Fibroblast of lung (primary cell): ENCODE measurements around the gene CREB5. TPM values are rescaled to one million over a fixed set of nuclear protein-coding genes. Genes with fewer than 3 reads are reported as not detected.

ENCODE experiments used
- DNase-seq, 2 donors: peaks; one replicate each; pipeline versions ENCODE4 v3.0.0 to v3.0.0-alpha.2; 2010; ENCODE audit warnings: low read depth in 2 of 2
- H2AFZ ChIP-seq: 2 replicates; pipeline ENCODE4 v1.5.1; 2012; ENCODE audit warnings: low read length, control low read depth, inconsistent platforms
- H3K27ac ChIP-seq: 2 replicates; pipeline ENCODE4 v1.5.1; 2011; ENCODE audit warnings: low read length, control low read depth; ENCODE audit not compliant: insufficient read depth
- H3K27me3 ChIP-seq: 2 replicates; pipeline ENCODE4 v1.5.1; 2011; ENCODE audit warnings: mild to moderate bottlenecking, low read length; ENCODE audit not compliant: control insufficient read depth, insufficient read depth
- H3K36me3 ChIP-seq: 2 replicates; pipeline ENCODE4 v1.5.1; 2011; ENCODE audit warnings: low read length; ENCODE audit not compliant: control insufficient read depth, insufficient read depth
- H3K4me1 ChIP-seq: 2 replicates; pipeline ENCODE4 v1.5.1; 2011; ENCODE audit warnings: low read length; ENCODE audit not compliant: control insufficient read depth, insufficient read depth; ENCODE audit errors: extremely low read depth
- H3K4me2 ChIP-seq: 2 replicates; pipeline ENCODE4 v1.5.1; 2011; ENCODE audit warnings: low read length, control low read depth; ENCODE audit not compliant: insufficient read depth; ENCODE audit errors: extremely low read depth
- H3K4me3 ChIP-seq, 4 experiments: fragments of 200-600 bp in 1 of 4; sonication (generic) in 1 of 4; replicated peaks in 1 of 4; 2 replicates each; pipeline ENCODE4 v1.5.1; 2011 to 2016; ENCODE audit warnings: low read length in 4 of 4, low read depth in 3 of 4, mild to moderate bottlenecking in 3 of 4, control low read depth in 2 of 4, inconsistent platforms in 1 of 4, mixed read lengths in 1 of 4; ENCODE audit not compliant: insufficient read depth in 1 of 4; ENCODE audit errors: control extremely low read depth in 1 of 4
- H3K79me2 ChIP-seq: 2 replicates; pipeline ENCODE4 v1.5.1; 2012; ENCODE audit warnings: mild to moderate bottlenecking, low read length, inconsistent platforms; ENCODE audit not compliant: control insufficient read depth, insufficient read depth
- H3K9ac ChIP-seq: 2 replicates; pipeline ENCODE4 v1.5.1; 2011; ENCODE audit warnings: mild to moderate bottlenecking, low read length, control low read depth; ENCODE audit not compliant: insufficient read depth
- H3K9me3 ChIP-seq: 2 replicates; pipeline ENCODE4 v1.5.1; 2012; ENCODE audit warnings: low read depth, low read length; ENCODE audit not compliant: control insufficient read depth, insufficient read depth
- H4K20me1 ChIP-seq: 2 replicates; pipeline ENCODE4 v1.5.1; 2011; ENCODE audit warnings: low read length; ENCODE audit not compliant: control insufficient read depth, insufficient read depth; ENCODE audit errors: extremely low read depth
- EZH2 ChIP-seq: IDR thresholded peaks from 2 replicates; pipeline ENCODE4 v1.5.1; 2012; ENCODE audit warnings: low read length, control low read depth, mild to moderate bottlenecking; ENCODE audit errors: missing control alignments
- polyA plus RNA-seq, 2 donors: library from polyadenylated mRNA; depleted of rRNA in 1 of 2; stranded (reverse) in 1 of 2; unstranded in 1 of 2; fragments of >200 nt; gene quantifications; 2 replicates each; pipeline ENCODE4 v1.2.1, GENCODE V29; 2011 to 2012; ENCODE audit warnings: missing spikeins in 1 of 2
- total RNA-seq: library from RNA; depleted of rRNA; stranded (reverse); fragments of >200 nt; gene quantifications from 2 replicates; pipeline ENCODE4 v1.2.1, GENCODE V29; 2014
- TF ChIP-seq, protein P1 (sequence below), 2 donors: IDR thresholded peaks in 1 of 2; conservative IDR thresholded peaks in 1 of 2; 1 replicate in 1 of 2; 2 replicates in 1 of 2; pipeline ENCODE4 v1.5.1; 2011 to 2012; ENCODE audit warnings: low read length in 2 of 2, control low read depth in 1 of 2, inconsistent platforms in 1 of 2, low read depth in 1 of 2, mild to moderate bottlenecking in 1 of 2

The CREB5 gene
- total and polyA plus RNA-seq, 2 donors (not counting 1 experiment from before 2014, with no cell fraction given) = 8.2 to 28.4 TPM

DNA sequence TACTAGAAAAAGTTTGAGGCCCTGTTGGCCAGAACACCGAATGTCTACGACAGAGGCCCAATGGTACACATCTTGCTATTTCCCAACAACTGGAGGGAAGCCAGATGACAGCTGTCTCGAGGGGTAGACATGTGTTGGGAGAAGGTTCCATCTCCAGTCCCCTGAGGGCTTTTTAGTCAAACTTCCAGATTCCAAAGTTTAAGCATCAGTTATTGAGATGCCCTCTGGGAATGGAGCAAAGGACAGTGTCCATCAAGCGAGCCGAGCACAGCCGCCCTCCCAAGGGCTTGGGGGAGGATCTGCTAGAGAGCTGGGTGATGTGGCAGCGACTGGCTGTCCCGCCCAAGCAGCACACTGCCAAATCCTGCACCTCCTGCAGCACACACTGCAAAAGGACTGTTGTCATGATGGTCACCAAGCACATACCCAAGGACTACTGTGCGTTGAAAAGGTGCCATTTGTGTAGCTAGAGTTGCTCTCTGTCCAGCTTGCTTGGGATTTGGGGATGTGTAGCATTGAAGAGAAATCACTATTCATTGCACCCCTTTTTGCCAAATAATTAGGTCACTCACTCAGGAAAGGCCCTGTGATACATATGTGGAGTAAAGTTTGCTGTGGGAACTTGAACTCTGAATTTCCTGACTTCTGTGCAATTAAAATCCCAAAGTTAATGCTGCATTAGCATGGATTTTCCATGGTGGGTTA lies 381.2 kb downstream of the CREB5 start:
- no peak overlapping the region for H3K9ac ChIP-seq
- H3K4me2 ChIP-seq = no peak overlapping the region
- H3K27ac ChIP-seq = no peak overlapping the region
- no peak for TF ChIP-seq EZH2
- TF ChIP-seq, protein P1, sequence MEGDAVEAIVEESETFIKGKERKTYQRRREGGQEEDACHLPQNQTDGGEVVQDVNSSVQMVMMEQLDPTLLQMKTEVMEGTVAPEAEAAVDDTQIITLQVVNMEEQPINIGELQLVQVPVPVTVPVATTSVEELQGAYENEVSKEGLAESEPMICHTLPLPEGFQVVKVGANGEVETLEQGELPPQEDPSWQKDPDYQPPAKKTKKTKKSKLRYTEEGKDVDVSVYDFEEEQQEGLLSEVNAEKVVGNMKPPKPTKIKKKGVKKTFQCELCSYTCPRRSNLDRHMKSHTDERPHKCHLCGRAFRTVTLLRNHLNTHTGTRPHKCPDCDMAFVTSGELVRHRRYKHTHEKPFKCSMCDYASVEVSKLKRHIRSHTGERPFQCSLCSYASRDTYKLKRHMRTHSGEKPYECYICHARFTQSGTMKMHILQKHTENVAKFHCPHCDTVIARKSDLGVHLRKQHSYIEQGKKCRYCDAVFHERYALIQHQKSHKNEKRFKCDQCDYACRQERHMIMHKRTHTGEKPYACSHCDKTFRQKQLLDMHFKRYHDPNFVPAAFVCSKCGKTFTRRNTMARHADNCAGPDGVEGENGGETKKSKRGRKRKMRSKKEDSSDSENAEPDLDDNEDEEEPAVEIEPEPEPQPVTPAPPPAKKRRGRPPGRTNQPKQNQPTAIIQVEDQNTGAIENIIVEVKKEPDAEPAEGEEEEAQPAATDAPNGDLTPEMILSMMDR (conservative IDR thresholded peaks at IDR 0.05 in 1 of 2, IDR thresholded peaks at IDR 0.05 in 1 of 2; ENCODE audit: low read depth in 1 of 2, low read length in 2 of 2) = no peak
- DNase-seq = no peak
- H3K36me3 ChIP-seq = no peaks in the 10 kb centered on the region
- no peaks in the 10 kb centered on the region for H3K9me3 ChIP-seq
- no peaks in the 10 kb centered on the region for H4K20me1 ChIP-seq
- no peaks in the 10 kb centered on the region for H3K4me1 ChIP-seq
- no peaks in the 10 kb centered on the region for H3K27me3 ChIP-seq
- no peaks in the 10 kb centered on the region for H3K79me2 ChIP-seq
- H3K4me3 ChIP-seq = no peak overlapping the region
- no peak overlapping the region for H2AFZ ChIP-seq

DNA sequence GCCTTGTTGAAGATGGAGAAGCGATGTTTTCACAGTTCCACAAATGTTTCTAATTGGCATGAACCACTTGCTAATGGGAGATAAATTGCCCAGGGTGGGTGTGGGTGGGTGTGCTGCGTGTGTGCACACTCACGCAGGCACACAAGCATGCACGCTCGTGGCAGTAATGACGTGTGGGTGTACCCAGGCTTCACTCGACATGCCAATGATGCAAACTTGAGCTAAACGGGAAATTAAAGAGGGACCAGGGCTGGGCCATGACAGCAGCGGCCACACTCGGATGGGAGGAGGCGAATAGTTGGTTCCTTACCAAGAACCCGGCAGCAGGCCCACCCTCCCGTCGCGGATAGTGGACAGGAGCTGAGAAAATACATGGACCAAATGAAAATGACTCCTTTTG lies 386.0 kb downstream of the CREB5 start:
- Histone ChIP-seq H2AFZ (no peak overlapping the region), H4K20me1 (no peaks in the 10 kb centered on the region), H3K9me3 (no peaks in the 10 kb centered on the region), H3K36me3 (no peaks in the 10 kb centered on the region), H3K4me2 (no peak overlapping the region), H3K79me2 (no peaks in the 10 kb centered on the region), H3K4me3 (no peak overlapping the region), H3K4me1 (no peaks in the 10 kb centered on the region), H3K27ac (no peak overlapping the region), H3K27me3 (no peaks in the 10 kb centered on the region), H3K9ac (no peak overlapping the region)
- TF ChIP-seq, protein P1 (conservative IDR thresholded peaks at IDR 0.05 in 1 of 2, IDR thresholded peaks at IDR 0.05 in 1 of 2; ENCODE audit: low read depth in 1 of 2, low read length in 2 of 2) = no peak
- TF ChIP-seq EZH2 = no peak
- DNase-seq = no peak

DNA sequence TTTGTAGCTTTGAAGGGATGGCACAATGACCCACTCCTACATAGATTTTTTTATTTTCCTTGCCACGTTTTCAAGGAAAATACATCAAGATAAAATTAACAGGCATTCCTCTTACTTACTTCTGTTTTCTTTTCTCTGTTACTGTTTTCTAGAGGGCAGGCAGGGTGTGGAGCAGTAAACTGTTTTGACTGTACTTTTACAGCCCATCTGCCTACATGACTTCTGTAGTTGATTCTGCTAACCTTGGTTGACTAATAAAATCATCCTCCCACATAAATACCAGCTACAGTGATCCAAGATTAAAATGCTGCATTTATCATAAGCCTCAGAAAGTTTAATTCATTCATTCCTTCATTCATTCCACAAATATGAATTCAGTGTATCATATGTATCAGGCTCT lies 387.3 kb downstream of the CREB5 start:
- no peaks in the 10 kb centered on the region for H3K27me3 ChIP-seq
- no peaks in the 10 kb centered on the region for H3K4me1 ChIP-seq
- no peak overlapping the region for H2AFZ ChIP-seq
- H3K9ac ChIP-seq = no peak overlapping the region
- no peak overlapping the region for H3K4me3 ChIP-seq
- H3K79me2 ChIP-seq = no peaks in the 10 kb centered on the region
- DNase-seq = no peak
- no peaks in the 10 kb centered on the region for H4K20me1 ChIP-seq
- H3K27ac ChIP-seq = no peak overlapping the region
- TF ChIP-seq, protein P1 (conservative IDR thresholded peaks at IDR 0.05 in 1 of 2, IDR thresholded peaks at IDR 0.05 in 1 of 2; ENCODE audit: low read depth in 1 of 2, low read length in 2 of 2) = no peak
- no peaks in the 10 kb centered on the region for H3K9me3 ChIP-seq
- H3K4me2 ChIP-seq = no peak overlapping the region
- H3K36me3 ChIP-seq = no peaks in the 10 kb centered on the region
